Adrenal gland (tissue), 12 donors: Measurements from ENCODE around the gene PPL. TPM values are rescaled to one million over a fixed set of nuclear protein-coding genes. Genes with fewer than 3 reads are reported as not detected.
"Not testable (repeated sequence)": the region's sequence is repeated elsewhere in the genome, so short reads cannot be mapped to it uniquely, and the experiment has no call there.

ENCODE experiments used
- DNase-seq, 7 donors: peaks; one replicate each; pipeline ENCODE4 v3.0.0-alpha.2; 2019 to 2020
- H3K27ac ChIP-seq, 5 donors: fragments of 200-600 bp; sonication (generic) in 4 of 5; 1 replicate in 3 of 5; 2 replicates in 2 of 5; pipeline versions ENCODE4 v1.5.1 to v1.8.0; 2016 to 2020; ENCODE audit warnings: mild to moderate bottlenecking in 1 of 5
- H3K27me3 ChIP-seq: fragments of 200-600 bp; 2 replicates; pipeline ENCODE4 v1.8.0; 2021
- H3K36me3 ChIP-seq, 2 donors: fragments of 200-600 bp; replicated peaks in 1 of 2; 1 replicate in 1 of 2; 2 replicates in 1 of 2; pipeline versions ENCODE4 v1.5.1 to v1.8.0; 2018 to 2022
- H3K4me1 ChIP-seq, 2 donors: fragments of 200-600 bp; replicated peaks in 1 of 2; 1 replicate in 1 of 2; 2 replicates in 1 of 2; pipeline versions ENCODE4 v1.5.1 to v1.8.0; 2018 to 2021
- H3K4me3 ChIP-seq, 4 donors: fragments of 200-600 bp; sonication (generic) in 3 of 4; one replicate each; pipeline ENCODE4 v1.5.1; 2016 to 2018
- H3K9me3 ChIP-seq, 3 donors: fragments of 200-600 bp; sonication (generic) in 1 of 3; replicated peaks in 1 of 3; 1 replicate in 2 of 3; 2 replicates in 1 of 3; pipeline versions ENCODE4 v1.5.1 to v1.8.0; 2016 to 2021
- CTCF ChIP-seq, 6 experiments: fragments of 450-650 bp in 4 of 6; fragments of 200-600 bp in 2 of 6; sonication (generic) in 1 of 6; IDR thresholded peaks; 1 replicate in 5 of 6; 2 replicates in 1 of 6; pipeline versions ENCODE4 v1.5.1 to v1.8.0; 2016 to 2021; ENCODE audit warnings: antibody characterized with exemption in 6 of 6, mild to moderate bottlenecking in 2 of 6, moderate library complexity in 1 of 6
- POLR2A ChIP-seq, 2 donors: fragments of 450-650 bp; IDR thresholded peaks; one replicate each; pipeline ENCODE4 v1.6.1; 2017; ENCODE audit warnings: antibody characterized with exemption in 2 of 2, mild to moderate bottlenecking in 2 of 2, moderate library complexity in 1 of 2
- WGBS, 4 donors: extraction: QIAGEN DNeasy Blood & Tissue Kit in 2 of 4; methylation state at CpG; one replicate each; pipeline versions ENCODE4 v1.1.5 to v1.1.7; 2013 to 2017; 5-methylcytosine and 5-hydroxymethylcytosine counted together
- intact Hi-C, 2 donors: fragments of 100-400 bp; cut with DNase I; formaldehyde crosslinking; loops; one replicate each; pipeline versions ENCODE4 v1.14.1 to v1.15.0; 2022 to 2023
- polyA plus RNA-seq, 3 donors: library from polyadenylated mRNA; stranded (reverse); fragments of 200-250 nt in 2 of 3; fragments of 350-450 nt in 1 of 3; fragmentation: Illumina TruSeq in 1 of 3; extraction: RNeasy Lipid Tissue Mini Kit (QIAGEN cat#74804) in 1 of 3; gene quantifications; one replicate each; pipeline ENCODE4 v1.2.3, GENCODE V29; 2013 to 2014
- total RNA-seq, 9 donors: library from RNA; depleted of rRNA in 4 of 9; stranded (reverse); fragments of >200 nt in 4 of 9; fragments of 120-200 nt in 1 of 9; fragmentation: NEBNext Ultra II Directional in 1 of 9; extraction: Animal tissue kit (Norgen Biotek cat#: 25700) in 1 of 9; gene quantifications; one replicate each; pipeline versions ENCODE4 v1.1.0 to v1.2.4, GENCODE V29; 2013 to 2023
- donor health status: healthy with polysubstance abuse.
- donor health status: Bipolar disorder and iron deficiency.
- donor health status: DM: yes; HTN: yes; CAD: no.
- donor health status: DM: no; HTN: no; CAD: no.
- donor health status: DM: no; HTN: no; CAD: no.
- donor health status: DM: yes; HTN: yes; CAD: no.

The PPL gene
- total and polyA plus RNA-seq, 12 donors: 0.38 to 20.9 (median 14.7) TPM

- DNase-seq: no peak
- WGBS, 4 donors: 87 to 97% (median 93%) methylated on average over 3 to 6 of the region's 6 CpGs
- TF ChIP-seq POLR2A (IDR thresholded peaks at IDR 0.05) (no peak), CTCF (IDR thresholded peaks at IDR 0.05) (no peak)
- no peaks in the 10 kb centered on the region for H3K27me3 ChIP-seq
- H3K4me1 ChIP-seq: peaks cover 11 to 19% of the 10 kb centered on the region in 2 donors
- H3K27ac ChIP-seq: no peak overlapping the region
- intact Hi-C loops: no loop called here
- H3K36me3 ChIP-seq: no peaks in the 10 kb centered on the region
- no peaks in the 10 kb centered on the region for H3K9me3 ChIP-seq
- no peak overlapping the region for H3K4me3 ChIP-seq
These were observed 2.4 kb downstream of the PPL start for GRCh38 chr16:4934591-4934990.

DNA sequence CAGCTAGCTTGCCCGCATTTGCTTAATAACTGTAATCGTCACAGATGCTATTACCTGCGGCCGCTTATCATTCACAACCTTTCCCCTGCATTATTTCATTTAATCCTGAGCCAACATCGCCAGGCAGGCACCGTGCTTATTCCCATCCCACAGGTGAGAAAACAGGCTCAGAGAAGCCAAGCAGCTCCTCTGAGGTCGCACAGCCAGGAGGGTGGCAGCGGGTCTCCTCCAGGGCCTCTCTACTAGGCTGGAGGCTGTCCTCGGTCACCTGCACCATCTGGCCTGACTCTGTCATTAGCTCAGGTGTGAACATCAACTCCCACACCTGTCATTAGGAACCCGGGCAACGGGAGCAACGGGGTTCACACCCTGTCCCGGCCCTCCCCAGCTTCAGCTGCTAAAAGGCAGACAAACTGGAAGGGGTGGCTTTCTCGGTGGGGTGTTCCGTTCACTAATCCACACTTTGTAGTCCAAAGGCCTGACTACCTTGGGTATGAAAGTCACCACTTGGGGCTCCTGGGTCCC, 3.0 kb downstream of the PPL start:
- intact Hi-C loops: no loop called here
- TF ChIP-seq CTCF (IDR thresholded peaks at IDR 0.05) (no peak), POLR2A (IDR thresholded peaks at IDR 0.05) (no peak)

GRCh38 chr16:4933433-4933832, 3.5 kb downstream of the PPL start:
- TF ChIP-seq CTCF (IDR thresholded peaks at IDR 0.05): no peak
- TF ChIP-seq POLR2A (IDR thresholded peaks at IDR 0.05): no peak
- Histone ChIP-seq H3K36me3 (no peaks in the 10 kb centered on the region), H3K9me3 (no peaks in the 10 kb centered on the region), H3K27ac (no peak overlapping the region), H3K27me3 (no peaks in the 10 kb centered on the region), H3K4me3 (no peak overlapping the region), H3K4me1 (peaks cover 11 to 19% of the 10 kb centered on the region in 2 donors)
- intact Hi-C loops: no loop called here
- no peak for DNase-seq
- WGBS, 4 donors: 68 to 79% (median 78%) methylated on average over 8 of the region's 8 CpGs

More for the DNA sequence above, 3.0 kb downstream of the PPL start:
- H3K27ac ChIP-seq: no peak overlapping the region
- 88 to 96% (median 89%) methylated on average over 9 to 15 of the region's 15 CpGs for WGBS, 4 donors
- peaks cover 11 to 19% of the 10 kb centered on the region in 2 donors for H3K4me1 ChIP-seq
- H3K9me3 ChIP-seq: no peaks in the 10 kb centered on the region
- DNase-seq: no peak
- no peaks in the 10 kb centered on the region for H3K27me3 ChIP-seq
- no peaks in the 10 kb centered on the region for H3K36me3 ChIP-seq
- no peak overlapping the region for H3K4me3 ChIP-seq

DNA sequence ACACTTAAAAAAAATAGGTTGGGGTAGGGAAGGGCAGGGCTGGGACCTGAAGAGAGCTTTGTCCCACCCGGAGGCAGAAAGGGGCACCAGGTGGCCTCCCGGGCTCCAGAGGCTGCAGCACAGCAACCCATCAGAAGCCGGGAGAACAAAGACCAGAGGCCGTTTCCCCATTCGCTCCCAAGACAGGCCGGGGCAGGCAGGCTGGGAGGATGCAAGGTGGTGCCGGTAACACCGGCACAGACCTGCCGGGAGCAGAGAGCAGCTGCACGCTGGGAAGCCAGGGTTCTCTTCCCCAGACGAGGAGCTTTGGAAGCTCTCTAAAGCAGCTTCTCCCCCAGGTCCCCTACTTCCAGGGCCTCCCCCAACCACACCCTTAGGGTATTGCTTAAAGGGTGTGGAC, 5.6 kb downstream of the PPL start:
- DNase-seq: no peak
- no peaks in the 10 kb centered on the region for H3K9me3 ChIP-seq
- no peak overlapping the region for H3K27ac ChIP-seq
- H3K27me3 ChIP-seq: no peaks in the 10 kb centered on the region
- H3K4me1 ChIP-seq: peaks cover 7 to 10% of the 10 kb centered on the region in 2 donors
- intact Hi-C loops: no loop called here
- no peaks in the 10 kb centered on the region for H3K36me3 ChIP-seq
- no peak overlapping the region for H3K4me3 ChIP-seq
- 83 to 89% (median 84%) methylated on average over 11 of the region's 11 CpGs for WGBS, 4 donors
- no peak for TF ChIP-seq CTCF (IDR thresholded peaks at IDR 0.05)
- TF ChIP-seq POLR2A (IDR thresholded peaks at IDR 0.05): no peak

- H3K27me3 ChIP-seq, H3K4me1 ChIP-seq, H3K27ac ChIP-seq, H3K9me3 ChIP-seq, H3K36me3 ChIP-seq, intact Hi-C loops, DNase-seq, H3K4me3 ChIP-seq: not testable (repeated sequence)
- 90 to 98% (median 96%) methylated on average over 4 of the region's 4 CpGs for WGBS, 4 donors
These were observed 7.3 kb downstream of the PPL start for GRCh38 chr16:4929619-4930018.
